MCF 10A (cell line): Measurements from ENCODE around the gene SLC4A3. TPM values are rescaled to one million over a fixed set of nuclear protein-coding genes. Genes with fewer than 3 reads are reported as not detected.

Experiments
- BruUV-seq: library from RNA; stranded (reverse); fragments of 400-500 nt; replicated peaks from 2 replicates; lab custom pipeline; 2021; lab: Mats Ljungman, UMichigan
- CTCF ChIA-PET: fragments of 300-600 bp; sonication (Branson Sonifier 250); formaldehyde crosslinking; extraction: SDS; loops from one replicate; lab custom pipeline; 2021; ENCODE audit warnings: antibody characterized with exemption, inconsistent platforms; lab: Yijun Ruan, JAX
- POLR2A ChIA-PET: fragments of 300-600, 350-650 bp; sonication (Branson Sonifier 250); formaldehyde crosslinking; extraction: SDS; loops from one replicate; lab custom pipeline; 2020; ENCODE audit warnings: antibody characterized with exemption, inconsistent platforms; lab: Yijun Ruan, JAX
- DNase-seq: peaks from one replicate; pipeline ENCODE4 v3.0.0-alpha.2; 2018; ENCODE audit not compliant: unreplicated experiment
- H3K27ac Mint-ChIP-seq: one replicate; pipeline ENCODE4 v1.8.0; 2022; ENCODE audit warnings: mild to moderate bottlenecking, low read depth, mixed read lengths; ENCODE audit not compliant: unreplicated experiment
- H3K27me3 Mint-ChIP-seq: one replicate; pipeline ENCODE4 v1.8.0; 2022; ENCODE audit warnings: mixed read lengths; ENCODE audit not compliant: insufficient read depth, unreplicated experiment
- H3K36me3 Mint-ChIP-seq: one replicate; pipeline ENCODE4 v1.8.0; 2022; ENCODE audit warnings: mild to moderate bottlenecking, moderate library complexity, mixed read lengths; ENCODE audit not compliant: insufficient read depth, unreplicated experiment
- H3K4me1 Mint-ChIP-seq: one replicate; pipeline ENCODE4 v1.8.0; 2022; ENCODE audit warnings: mixed read lengths; ENCODE audit not compliant: insufficient read depth, unreplicated experiment
- H3K4me3 Mint-ChIP-seq: one replicate; pipeline ENCODE4 v1.8.0; 2022; ENCODE audit warnings: mild to moderate bottlenecking, moderate library complexity, mixed read lengths; ENCODE audit not compliant: unreplicated experiment
- H3K9me3 Mint-ChIP-seq: one replicate; pipeline ENCODE4 v1.8.0; 2022; ENCODE audit warnings: mixed read lengths; ENCODE audit not compliant: unreplicated experiment
- CTCF ChIP-seq: fragments of 200-600 bp; IDR thresholded peaks from one replicate; pipeline ENCODE4 v1.8.0; 2022; ENCODE audit warnings: antibody characterized with exemption, mild to moderate bottlenecking; ENCODE audit not compliant: unreplicated experiment
- intact Hi-C: fragments of 100-400 bp; cut with micrococcal nuclease; formaldehyde crosslinking; loops from 2 replicates; pipeline ENCODE4 v1.14.1; 2022
- total RNA-seq: library from RNA; stranded (reverse); gene quantifications from 2 replicates; pipeline ENCODE4 v1.2.3, GENCODE V29; 2022

Gene SLC4A3
- total RNA-seq, 1 experiment from 2014 or later, result 4.7 TPM

GRCh38 chr2:219691571-219691970 lies 64.1 kb downstream of the SLC4A3 start:
- intact Hi-C loops, result no loop called here
- no peak for TF ChIP-seq CTCF
- no peak overlapping the region for H3K4me3 Mint-ChIP-seq
- BruUV-seq, result no TSS peak
- no peak for DNase-seq
- H3K9me3 Mint-ChIP-seq, result no peaks in the 10 kb centered on the region
- ChIA-PET POLR2A (interaction anchor here (0.7 to 5.0 kb wide), 2 partner anchors 149 to 152 kb away, joined by 3 to 55 read pairs; partner anchors contain the start of genes CHPF and TMEM198), CTCF (interaction anchor here (0.5 to 12.7 kb wide), 7 partner anchors 9 to 289 kb away, joined by 3 to 220 read pairs (median 7); no protein-coding TSS in a partner anchor)
- H3K4me1 Mint-ChIP-seq, result peaks cover 23% of the 10 kb centered on the region
- H3K36me3 Mint-ChIP-seq, result no peaks in the 10 kb centered on the region
- no peak overlapping the region for H3K27ac Mint-ChIP-seq
- no peaks in the 10 kb centered on the region for H3K27me3 Mint-ChIP-seq

Other genes with a start within 250 kb of the SLC4A3 start
- 81.3 and 81.5 TPM in 2 replicates for gene DNPEP, start 239.7 kb upstream of the SLC4A3 start, total RNA-seq
- not detected in 2 replicates for gene DES, start 209.3 kb upstream of the SLC4A3 start, total RNA-seq
- gene SPEG, start 192.8 kb upstream of the SLC4A3 start, total RNA-seq, result 23.3 and 25.7 TPM in 2 replicates
- gene GMPPA, start 128.7 kb upstream of the SLC4A3 start, total RNA-seq, result 70.7 and 80.2 TPM in 2 replicates
- 0.17 TPM in 1 of 2 replicates, not detected in the other for gene ASIC4, start 113.1 kb upstream of the SLC4A3 start, total RNA-seq
- gene CHPF, start 83.8 kb upstream of the SLC4A3 start, total RNA-seq, result 81.2 and 105 TPM in 2 replicates
- gene TMEM198, start 83.6 kb upstream of the SLC4A3 start, total RNA-seq, result 5.3 and 6.3 TPM in 2 replicates
- 29.0 and 29.8 TPM in 2 replicates for gene OBSL1, start 56.1 kb upstream of the SLC4A3 start, total RNA-seq
- gene INHA, start 55.3 kb upstream of the SLC4A3 start, total RNA-seq, result 1.2 and 2.2 TPM in 2 replicates
- gene STK11IP, start 29.8 kb upstream of the SLC4A3 start, total RNA-seq, result 24.2 and 26.5 TPM in 2 replicates